T-helper 2 cell (primary cell): Measurements from ENCODE around the gene ATXN7L2.
"Not testable (repeated sequence)": the region's sequence is repeated elsewhere in the genome, so short reads cannot be mapped to it uniquely, and the experiment has no call there.

ENCODE experiments used
- DNase-seq, 5 experiments: peaks; one replicate each; pipeline versions ENCODE4 v3.0.0 to v3.0.0-alpha.2; 2012 to 2022
- total RNA-seq, 2 donors: gene quantifications; one replicate each; lab custom pipeline; 2026; lab: John Stamatoyannopoulos, UW

Gene ATXN7L2, protein sequence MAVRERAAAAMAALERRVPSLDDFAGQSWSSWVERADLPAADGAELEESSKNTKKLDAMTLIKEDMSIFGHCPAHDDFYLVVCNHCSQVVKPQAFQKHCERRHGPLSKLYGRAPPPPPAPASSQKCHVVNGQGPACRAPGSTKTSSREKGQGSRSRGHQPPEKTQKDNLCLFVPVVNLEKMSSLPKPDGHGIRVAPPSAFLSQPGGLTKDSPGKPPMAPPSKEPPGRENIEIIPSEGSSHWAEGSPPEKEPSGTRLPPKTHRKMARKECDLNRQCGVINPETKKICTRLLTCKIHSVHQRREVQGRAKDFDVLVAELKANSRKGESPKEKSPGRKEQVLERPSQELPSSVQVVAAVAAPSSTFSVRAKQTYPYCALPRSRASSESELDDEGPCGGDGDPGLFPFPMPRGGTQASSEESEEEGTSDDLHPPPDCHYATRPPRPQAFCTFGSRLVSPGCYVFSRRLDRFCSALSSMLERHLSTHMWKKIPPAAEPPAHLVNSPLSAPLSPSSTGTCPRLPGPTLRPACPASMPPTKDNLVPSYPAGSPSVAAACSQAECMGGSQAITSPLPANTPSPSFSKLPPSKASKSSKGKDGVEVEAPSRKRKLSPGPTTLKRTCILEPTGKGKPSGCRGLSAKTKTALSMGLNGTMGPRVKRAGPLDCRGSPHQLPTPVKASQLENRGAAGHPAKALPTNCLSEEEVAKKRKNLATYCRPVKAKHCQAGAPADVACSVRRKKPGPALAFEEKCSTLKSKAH
- 37.0 to 42.7 reads per million in 2 donors for total RNA-seq

DNA sequence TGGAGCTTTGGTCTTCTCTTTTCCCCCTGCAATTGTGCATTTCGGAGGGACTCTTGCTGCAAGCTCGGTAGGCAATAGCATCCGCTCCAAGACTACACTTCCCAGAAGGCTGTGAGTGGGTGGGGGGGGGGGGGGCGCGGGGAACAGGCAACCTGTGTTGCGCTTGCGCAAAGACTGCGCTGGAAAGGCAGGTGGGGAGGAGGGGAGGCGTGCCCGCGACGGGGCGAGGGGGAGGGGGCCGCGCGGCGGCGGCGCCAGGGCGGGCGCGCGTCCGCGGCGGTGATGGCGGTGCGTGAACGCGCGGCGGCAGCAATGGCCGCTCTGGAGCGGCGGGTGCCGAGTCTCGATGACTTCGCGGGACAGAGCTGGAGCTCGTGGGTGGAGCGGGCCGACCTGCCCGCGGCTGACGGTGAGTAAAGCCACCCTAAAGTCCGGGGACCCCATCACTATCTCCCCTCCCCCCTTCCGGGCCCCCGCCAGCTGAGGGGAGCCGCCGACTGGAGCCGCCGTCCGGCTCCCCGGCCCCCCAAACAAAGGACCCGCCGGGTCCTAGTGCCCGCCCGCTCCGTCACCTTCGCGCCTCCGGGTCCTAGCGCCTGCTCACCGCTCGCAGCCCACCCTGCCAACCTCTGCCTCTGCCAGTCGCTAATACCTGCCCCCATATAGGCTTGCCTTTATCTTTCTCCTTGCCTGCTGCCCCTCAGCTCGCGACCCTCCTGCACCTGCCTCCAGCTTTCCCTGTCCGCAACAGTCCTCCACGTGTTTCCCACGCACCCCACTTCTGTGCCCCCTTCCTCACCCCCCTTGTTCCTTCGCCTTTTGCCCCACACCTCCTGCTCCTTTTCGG lies at the start of gene ATXN7L2:
ATXN7L2 (plus strand) TSS at position 234 of the 847 bp plus-strand sequence; CDS start at position 283, 49 bp downstream.
- peak; percentile 84 to 95 (median 88) for DNase-seq

DNA sequence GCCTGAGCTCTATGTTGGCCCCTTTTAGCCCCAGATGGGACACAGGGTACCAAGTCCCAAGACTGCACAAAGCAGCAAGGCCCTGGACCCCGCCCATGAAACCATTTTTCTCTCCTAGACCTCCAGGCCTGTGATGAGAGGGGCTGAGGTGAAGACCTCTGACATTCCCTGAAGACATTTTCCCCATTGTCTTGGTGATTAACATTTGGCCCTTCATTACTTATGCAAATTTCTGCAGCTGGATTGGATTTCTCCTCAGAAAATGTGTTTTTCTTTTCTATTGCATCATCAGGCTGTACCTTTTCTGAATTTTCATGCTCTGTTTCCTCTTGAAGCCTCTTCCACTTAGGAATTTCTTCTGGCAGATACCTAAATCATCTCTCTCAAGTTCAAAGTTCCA lies 49.2 kb upstream of the ATXN7L2 start:
- no peak for DNase-seq

GRCh38 chr1:109438798-109439297 lies 44.9 kb upstream of the ATXN7L2 start:
- no peak for DNase-seq

GRCh38 chr1:109441069-109441468 lies 42.6 kb upstream of the ATXN7L2 start:
- DNase-seq, result no peak

GRCh38 chr1:109443476-109443875 lies 40.2 kb upstream of the ATXN7L2 start:
- DNase-seq, result no peak

- DNase-seq, result no peak
These were observed 39.4 kb upstream of the ATXN7L2 start for GRCh38 chr1:109444346-109444745.

DNA sequence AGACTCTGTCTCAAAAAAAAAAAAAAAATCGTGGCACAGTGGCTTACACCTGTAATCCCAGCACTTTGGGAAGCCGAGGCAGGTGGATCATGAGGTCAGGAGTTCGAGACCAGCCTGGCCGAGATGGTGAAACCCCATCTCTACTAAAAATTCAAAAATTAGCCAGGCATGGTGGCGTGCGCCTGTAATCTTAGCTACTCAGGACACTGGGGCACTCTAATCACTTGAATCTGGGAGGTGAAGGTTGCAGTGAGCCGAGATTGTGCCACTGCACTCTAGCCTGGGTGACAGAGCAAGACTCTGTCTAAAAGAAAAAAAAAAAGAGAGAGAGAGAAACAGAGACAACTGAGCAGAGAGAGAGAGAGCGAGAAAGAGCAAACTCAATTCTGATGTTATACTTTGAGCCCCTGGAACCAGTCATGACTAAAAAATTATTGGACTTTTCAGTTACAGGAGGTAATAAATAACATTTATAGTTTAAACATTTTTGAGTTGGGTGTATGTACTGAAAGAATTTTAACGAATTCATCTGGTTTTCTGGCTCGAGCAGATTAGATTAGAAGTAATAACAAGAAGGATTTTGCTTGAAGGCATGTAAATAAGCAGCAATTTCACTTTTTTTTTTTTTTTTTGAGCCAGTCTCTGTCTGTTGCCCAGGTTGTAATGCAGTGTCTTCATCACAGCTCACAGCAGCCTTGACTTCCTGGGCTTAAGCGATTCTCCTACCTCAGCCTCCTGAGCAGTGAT lies 37.6 kb upstream of the ATXN7L2 start:
- not testable (repeated sequence) for DNase-seq

GRCh38 chr1:109447524-109447923 lies 36.2 kb upstream of the ATXN7L2 start:
- DNase-seq, result no peak

- DNase-seq, result no peak
These were observed 29.1 kb upstream of the ATXN7L2 start for GRCh38 chr1:109454497-109455133.

DNA sequence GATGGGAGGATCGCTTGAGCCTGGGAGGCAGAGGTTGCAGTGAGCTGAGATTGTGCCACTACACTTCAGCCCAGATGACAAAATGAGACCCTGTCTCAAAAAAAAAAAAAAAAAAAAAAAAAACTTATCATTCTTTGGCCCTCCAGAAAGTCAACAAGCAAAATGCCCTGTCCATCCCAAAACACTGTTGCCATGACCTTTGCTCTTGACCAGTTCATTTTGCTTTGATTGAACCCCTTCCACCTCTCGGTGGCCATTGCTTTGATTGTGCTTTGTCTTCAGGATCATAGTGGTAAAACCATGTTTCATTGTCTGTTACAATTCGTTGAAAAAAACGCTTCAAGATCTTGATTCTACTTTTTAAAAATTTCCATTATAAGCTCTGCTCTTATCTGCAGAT lies 25.9 kb upstream of the ATXN7L2 start:
- DNase-seq, result no peak

DNA sequence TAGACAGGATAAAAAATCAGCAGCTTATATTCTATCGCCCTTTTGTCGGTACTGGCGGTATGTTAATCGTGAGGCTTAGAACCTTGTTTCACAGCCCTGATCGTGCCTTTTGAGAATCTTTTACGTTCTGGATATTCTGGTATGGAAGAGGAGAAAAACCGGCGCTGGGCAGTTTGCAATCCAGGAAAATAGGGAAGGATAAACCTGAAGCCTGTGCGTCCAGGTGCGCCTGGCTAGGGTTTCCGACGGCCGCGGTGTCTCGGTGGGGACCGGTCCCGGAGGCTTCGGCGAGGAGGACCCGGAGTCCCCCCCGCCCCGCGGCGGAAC lies 17.6 kb upstream of the ATXN7L2 start:
- DNase-seq, result no peak

DNA sequence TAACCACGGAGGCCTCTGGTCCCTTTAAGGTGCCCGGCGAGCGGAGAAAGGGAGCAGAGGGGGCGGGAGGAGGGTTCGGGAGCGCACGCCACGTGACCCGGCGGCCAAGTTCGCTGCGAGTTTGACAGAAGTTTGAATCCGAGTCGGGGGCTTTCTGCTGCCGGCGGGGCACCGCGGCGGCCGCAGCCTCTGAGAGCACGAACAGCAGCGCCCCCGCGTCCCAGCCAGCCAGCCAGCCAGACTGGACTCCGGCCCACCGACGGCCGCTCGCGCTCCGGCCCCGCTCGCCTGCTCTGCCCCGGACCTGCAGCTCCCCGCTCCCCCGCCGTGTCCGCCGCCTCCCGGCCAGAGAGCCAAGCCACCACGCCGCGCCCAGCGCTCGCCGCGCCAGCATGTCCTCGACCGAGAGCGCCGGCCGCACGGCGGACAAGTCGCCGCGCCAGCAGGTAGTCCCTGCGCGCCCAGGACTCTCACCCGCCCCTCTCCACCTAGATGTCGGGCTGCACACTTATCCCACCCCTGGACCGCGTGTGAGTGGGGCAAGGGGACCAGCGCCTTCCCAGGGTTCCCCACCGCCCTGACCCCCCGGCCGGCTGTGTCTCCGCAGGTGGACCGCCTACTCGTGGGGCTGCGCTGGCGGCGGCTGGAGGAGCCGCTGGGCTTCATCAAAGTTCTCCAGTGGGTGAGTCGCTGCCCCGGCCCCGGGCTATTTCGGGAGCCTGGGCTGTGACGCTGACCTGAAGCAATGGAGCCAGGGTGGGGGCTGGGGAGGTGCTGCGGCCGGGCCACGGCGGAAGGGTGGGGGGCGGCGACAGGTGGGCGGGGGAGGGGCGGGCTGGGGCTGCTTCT lies 17.0 kb upstream of the ATXN7L2 start, which contains the start of gene SYPL2:
SYPL2 (plus strand) TSS at position 95 of the 849 bp plus-strand sequence; CDS start at position 393, 298 bp downstream.
- DNase-seq, result peak in 1 of 5 experiments; percentile 13

- DNase-seq, result no peak
These were observed 16.4 kb upstream of the ATXN7L2 start for GRCh38 chr1:109467301-109467777.

DNA sequence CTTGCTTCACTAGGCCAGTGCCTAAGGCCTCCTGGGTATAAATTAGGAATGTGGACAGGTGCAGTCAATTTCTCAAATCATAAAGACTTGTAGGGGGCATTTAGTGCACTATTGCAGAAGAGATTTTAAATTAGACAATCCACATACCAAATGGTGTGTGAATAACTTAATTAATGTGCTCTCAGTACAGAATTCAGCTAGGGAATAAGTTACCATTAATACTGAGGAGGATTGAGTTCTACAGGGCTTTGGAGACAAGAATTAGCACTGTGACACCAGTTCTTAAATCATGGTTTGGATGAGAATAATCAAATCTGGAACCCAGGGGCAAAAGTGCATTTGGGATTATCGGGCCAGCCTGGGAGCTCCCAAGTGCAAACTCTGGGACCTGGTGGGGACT lies 15.6 kb upstream of the ATXN7L2 start:
- DNase-seq, result no peak

GRCh38 chr1:109468903-109469302 lies 14.8 kb upstream of the ATXN7L2 start:
- DNase-seq, result no peak

- DNase-seq, result no peak
These were observed 13.5 kb upstream of the ATXN7L2 start for GRCh38 chr1:109470245-109470644.

DNA sequence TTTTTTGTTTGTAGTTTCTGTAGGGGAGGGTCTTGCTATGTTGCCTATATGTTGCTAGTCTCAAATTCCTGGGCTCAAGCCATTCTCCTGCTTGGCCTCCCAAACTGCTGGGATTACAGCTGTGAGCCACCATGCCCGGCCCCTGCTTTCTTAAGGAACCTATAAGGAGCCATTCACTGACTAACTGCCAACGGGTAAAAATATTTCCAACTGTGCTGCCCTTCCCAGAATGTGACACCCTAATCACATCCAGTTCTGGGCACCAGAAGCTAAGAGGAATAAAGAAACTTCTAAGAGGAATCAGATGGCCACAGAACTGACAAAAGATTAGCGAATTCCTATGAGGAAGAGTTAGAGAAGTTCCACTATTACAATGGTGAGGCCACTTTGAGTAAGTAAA lies 10.9 kb upstream of the ATXN7L2 start:
- DNase-seq, result no peak

DNA sequence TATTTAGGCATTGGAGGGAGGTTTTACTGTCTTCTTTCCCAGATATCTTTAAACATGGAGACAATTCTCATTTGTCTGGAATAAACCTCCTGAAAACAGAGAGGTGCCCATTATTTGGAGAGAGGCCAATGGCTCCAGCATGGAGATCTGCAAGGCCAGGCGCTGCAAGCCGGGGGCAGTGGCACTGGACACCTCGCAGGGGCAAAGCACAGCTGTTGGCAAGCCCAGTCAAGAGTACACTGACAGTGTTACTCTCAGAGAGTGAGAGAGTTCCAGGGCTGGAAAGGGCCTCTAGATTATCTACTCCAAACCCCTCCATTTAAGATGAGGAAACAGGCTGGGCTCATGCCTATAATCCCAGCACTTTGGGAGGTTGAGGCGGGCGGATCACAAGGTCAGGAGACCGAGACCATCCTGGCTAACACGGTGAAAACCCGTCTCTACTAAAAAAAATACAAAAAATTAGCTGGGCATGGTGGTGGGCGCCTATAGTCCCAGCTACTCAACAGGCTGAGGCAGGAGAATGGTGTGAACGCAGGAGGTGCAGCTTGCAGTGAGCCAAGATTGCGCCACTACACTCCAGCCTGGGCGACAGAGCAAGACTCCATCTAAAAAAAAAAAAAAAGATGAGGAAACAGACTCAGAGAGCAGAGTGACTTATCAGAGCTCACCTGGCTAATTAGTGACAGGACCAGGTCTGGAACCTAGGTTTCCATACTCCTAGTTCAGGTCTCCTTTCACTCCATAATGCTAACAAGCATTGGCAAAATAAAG lies 10.2 kb upstream of the ATXN7L2 start:
- DNase-seq, result not testable (repeated sequence)

DNA sequence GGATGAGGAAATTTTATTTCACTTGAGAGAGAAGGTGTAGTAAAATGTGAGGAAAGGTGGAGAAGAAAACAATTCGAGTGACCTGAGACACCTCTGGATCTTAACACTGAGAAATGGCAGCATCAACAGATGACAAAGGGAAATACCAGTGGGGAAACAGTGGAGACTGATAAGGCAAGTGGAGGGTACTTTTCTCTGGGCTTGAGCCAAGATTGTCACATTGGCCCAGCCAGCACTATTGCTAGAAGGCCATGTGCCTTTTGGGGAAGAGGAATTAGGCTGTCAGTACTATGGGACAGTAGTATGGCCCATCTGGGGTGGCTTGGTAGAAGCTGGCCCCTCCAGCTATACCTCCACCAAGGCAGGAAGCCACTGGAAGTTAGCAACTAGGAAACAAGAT lies 9.0 kb upstream of the ATXN7L2 start:
- DNase-seq, result no peak
